Measurements from ENCODE around the gene SLC25A11.

Gene SLC25A11

DNA sequence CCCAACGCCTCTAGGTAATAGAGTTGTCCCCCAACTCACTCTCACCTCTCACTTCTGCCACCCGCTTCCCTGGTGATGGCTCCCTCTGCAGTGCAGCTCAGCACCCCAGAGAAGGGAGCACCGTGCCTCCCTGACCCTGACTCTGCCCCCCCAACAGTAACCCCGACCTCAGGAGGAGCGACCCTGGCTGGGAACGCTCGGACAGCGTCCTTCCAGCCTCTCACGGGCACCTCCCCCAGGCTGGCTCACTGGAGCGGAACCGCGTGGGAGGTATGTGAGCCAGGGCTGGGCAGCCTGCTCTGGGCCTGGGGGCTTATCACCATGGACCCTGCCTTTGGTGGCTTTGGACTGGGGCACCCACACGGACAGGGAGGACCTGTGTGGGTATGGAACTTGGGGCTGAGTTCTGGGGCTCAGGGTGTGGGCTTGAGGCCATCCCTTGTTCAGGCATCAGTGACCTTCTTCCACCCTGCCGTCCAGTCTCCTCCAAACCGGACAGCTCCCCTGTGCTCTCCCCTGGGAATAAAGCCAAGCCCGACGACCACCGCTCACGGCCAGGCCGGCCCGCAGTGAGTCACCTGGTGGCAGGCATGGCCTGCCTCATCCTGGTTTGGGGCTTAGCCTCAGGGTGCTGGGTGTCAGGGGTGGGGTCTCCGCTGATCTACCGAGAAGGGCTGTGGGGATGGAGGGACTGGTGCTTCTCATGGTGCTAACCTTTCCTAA, 47.2 kb downstream of the SLC25A11 start:
- DNase-seq, result no peak

DNA sequence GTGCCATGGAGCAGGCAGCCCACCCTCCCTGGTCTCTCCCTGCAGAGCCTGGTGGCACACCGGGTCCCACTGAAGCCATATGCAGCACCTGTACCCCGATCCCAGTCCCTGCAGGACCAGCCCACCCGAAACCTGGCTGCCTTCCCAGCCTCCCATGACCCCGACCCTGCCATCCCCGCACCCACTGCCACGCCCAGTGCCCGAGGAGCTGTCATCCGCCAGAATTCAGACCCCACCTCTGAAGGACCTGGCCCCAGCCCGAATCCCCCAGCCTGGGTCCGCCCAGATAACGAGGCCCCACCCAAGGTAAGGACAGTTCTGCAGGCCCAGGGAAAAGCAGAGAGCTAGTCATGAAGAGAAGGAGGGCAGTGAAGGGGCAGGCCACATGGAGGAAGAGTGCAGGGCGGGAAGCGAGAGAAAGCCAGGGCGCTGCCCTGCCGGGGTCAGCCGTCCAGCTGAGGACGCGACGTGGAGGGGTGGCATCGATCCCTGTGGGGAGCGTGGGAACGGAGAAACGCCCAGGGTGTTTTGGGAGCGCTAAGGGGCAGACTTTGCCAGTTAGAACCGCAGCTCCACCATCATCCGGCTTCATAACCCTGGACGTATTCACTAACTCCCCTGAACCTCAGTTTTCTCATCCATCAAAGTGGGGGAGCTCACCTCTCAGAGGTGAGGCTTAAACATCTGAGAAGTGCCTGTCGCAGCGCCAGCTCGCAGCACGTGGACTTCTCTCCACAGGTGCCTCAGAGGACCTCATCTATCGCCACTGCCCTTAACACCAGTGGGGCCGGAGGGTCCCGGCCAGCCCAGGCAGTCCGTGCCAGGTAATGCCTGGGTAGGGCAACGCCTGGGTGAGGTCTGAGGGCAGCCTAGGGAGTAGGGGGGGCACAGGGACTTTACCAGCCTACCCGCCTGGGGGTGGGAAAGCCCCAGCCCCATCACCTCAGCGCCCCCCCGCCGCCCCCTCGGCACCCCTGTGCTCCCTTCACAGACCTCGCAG, 48.1 kb downstream of the SLC25A11 start:
- no peak for DNase-seq

DNA sequence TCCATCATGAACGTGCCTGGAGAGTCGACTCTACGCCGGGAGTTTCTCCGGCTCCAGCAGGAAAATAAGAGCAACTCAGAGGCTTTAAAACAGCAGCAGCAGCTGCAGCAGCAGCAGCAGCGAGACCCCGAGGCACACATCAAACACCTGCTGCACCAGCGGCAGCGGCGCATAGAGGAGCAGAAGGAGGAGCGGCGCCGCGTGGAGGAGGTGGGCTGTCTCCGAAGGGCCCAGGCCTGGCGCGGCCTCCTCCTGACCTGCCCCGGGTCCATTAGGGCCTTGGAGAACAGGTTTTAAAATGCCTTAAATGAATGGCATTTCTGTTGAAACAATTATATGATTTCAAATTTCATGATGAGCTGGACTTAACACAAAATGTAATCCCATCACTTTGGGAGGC, 52.3 kb downstream of the SLC25A11 start:
- no peak for DNase-seq
